NAMALWA (cell line): ENCODE results near the gene SPA17.
A peak's percentile ranks its signal among the peaks of the same experiment; 100 is the strongest.

Experiments used
- DNase-seq: peaks from one replicate; pipeline ENCODE4 v3.0.0-alpha.2; 2015; ENCODE audit warnings: low spot score

SPA17 gene

DNA sequence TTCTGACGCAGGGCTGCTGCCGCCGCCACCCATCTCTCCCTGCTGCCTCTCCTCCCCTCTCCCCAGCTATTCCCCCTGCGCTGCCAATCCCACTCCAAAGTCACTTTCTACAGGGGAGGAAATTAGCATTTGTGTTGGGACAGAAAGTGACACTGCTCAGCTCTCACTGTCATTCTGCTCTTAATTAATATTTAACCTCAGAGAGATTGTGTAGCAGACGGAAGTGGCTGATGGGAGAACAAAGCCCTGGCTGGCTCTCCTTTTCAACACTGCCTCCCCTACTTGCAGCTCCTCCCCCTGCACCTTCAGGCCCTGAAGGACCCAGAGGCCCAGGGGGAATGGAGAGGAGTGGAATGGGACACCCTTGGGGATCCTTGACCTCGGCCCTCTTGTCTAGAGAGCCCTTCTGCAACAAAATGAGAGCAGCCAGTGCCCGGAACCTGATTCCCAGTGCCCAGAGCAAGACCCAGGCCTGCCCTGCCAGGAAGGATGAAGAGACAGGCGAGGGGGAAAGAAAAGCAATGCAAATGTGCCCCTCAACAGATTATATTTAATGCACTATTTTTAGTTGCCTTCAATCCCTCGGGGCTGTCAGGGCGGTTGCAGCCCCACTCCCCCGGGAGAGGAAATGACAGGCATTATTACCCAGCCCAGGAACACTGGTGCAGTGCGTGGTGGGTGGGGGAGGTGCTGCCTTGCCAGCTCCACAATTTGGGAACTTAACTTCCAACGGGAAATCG is 51.4 kb downstream of the SPA17 start:
- DNase-seq, result peak; percentile 28

DNA sequence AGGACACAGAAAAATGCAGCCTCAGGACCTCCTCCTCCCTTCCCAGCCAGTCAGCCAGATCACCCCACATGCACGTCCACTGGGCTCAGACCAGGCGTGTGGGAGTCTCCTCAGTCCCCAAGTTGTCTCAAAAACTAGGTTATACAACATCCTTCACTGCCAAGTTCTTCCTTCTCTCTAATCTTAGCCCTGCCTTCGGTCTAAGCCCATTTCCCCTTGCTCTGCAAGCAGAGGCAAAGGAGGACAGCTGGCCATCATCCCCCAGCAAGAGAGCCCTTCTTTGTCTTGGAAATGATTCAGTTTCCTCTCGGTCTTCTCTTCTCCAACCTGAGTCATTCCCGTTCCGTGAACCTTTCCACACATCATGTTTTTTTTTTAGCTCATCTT is 52.0 kb downstream of the SPA17 start:
- no peak for DNase-seq

DNA sequence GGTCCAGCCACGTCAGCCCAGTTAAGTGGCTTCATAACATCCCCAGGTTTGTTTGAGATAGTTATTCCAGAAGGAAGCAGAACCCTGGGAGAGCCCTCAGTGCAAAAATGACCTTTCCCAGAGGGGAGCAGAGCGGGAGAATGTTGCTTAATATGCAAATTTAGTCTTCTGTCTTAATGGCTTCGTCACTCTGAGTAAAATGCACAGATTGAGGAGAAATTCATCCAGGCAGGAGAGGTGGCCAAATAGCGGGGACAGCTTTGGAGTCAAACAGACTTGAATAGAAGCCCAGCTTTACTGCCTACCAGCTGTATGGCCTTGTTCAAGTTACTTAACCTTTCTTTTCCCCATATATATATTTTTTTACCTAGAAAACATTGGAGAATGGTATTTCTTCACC is 53.8 kb downstream of the SPA17 start:
- no peak for DNase-seq

DNA sequence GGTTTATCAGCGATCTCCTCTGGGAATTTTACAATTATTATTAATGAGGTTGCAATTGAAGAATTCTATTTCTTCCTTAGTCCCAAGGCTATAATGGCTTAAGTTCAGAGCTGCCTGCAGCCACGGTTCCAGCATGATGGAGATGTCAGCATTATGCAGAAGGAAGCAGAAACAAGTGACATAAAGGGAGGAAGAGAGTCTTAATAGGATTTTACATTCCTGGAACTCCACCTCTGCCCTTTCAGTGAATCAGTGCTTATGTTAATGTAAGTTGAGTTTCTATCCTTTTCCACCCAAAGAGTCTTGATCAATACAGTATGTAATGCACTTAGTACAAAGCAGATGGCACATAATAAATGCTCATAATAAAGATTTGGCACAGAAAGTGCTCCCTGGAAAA is 54.4 kb downstream of the SPA17 start:
- no peak for DNase-seq

DNA sequence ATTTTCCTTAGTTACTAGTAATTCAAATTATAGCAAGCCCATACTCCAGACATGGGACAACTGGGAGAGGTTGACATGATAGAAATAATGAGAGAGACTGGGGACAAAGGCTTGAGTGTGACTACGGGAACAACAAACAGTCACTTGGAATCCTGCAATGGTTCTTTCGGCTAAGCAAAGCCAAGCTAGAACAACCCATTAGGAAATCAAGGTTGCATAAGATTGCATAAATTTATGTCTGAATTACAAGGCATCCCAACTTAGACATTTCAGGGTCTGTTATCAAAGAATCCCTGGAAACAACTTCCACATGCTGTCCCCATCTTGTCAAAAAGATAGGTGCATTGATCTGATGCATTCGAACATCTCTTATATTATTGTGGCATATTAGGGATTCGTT is 55.9 kb downstream of the SPA17 start:
- no peak for DNase-seq

DNA sequence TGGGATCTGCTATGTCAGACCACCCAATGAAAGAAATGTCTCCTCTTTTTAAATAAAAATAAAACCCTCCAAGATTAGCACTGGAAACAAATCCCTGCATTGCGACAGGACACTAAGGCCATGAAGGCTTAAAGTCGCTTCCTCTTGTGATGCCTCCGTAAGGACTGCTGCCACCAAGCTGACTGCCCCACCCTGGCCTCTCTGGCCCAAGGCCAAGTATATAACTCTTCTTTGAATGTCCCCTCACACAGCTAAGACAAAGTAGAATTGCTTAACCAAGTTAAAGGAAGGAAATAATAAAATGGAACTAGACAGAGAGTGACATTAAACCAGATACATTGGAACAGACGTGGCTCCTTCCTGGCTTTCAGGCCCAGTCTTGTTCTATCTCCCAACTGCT is 58.5 kb downstream of the SPA17 start:
- DNase-seq, result no peak

DNA sequence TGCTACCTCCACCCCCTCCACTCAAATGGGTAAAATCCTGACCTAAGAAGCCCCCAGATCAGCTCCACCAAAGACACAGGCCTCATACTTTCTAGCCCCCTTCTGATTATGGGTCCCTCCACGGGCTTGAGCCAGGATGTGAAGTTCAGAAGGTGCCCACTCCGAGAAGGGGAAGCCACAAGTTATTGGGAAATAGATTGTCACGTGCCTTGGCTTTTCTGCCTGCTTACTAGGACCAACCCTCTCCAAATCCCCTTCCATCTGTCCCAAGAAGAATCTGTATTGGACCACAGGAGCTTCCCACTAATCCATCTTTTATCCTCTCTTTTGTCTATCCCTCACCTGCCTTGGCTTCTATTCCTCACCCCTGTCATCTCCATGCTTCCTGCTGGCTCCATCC is 63.0 kb downstream of the SPA17 start:
- DNase-seq, result no peak

DNA sequence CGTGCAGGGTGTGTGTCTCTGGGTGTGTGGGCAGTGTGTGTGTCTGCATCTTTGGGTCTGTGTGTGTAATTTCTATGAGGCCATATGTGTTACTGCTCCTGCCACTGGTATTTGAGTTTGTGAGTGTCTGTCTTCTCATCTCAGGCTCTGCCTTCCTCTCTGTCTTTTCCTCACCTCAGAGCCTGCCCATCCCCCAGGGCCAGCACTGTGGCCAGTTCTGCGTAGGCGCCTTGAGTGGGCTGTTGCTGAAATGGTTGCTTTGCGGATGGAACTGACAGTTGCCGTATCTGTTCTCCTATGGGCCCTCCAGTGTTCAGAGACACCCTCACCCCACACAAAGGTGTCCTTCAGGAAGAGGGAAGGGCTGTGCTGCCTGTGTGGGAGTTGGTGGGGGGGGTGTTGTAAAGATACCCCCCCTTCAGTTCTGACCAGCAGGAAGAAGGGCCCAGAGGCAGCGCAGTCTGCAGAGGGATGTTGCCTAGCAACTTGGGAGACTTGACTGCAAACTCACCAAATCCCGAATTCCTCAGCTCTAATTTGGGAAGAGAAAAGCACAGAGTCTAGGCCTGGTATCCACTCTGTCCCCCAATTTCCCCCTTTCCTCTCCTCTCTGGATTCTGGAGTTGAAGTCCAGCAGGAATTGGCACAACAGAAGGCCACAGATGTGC is 64.1 kb downstream of the SPA17 start:
- DNase-seq, result no peak

DNA sequence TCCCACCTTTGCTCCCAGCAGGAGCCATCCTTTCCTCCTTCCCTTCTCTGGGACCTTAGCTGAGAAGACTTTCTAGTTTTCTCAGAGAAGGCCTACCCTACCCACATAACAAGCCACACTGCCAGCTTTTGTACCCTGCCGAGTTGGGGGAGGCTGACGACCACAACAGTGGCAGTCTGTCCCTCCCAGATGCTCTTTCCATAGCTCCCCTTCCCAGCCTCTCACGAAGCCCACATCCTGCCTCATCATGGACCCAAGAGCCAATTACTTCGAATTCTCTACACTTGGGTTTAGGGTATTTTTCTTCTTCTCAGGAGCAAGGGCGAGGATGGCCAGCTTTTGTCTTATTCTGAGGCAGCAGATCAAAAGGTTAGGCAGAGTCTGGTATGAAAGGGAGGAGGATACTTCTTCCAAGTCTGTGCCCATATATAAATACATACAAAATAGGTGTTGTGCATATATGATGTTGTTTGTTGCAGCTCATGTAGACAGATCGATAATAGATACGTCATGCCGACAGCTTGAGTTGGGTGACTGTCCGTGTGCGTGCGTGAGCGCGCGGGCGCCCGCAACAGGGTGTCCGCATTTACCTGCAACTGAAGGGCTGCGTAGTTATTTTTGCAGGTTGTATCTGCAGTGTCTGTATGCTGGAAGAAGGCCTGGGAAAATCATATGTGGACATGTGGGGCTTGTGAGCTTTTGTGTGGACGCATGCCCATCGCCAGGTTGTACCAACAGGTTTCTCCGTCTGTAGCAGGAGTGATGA is 65.2 kb downstream of the SPA17 start:
- no peak for DNase-seq

DNA sequence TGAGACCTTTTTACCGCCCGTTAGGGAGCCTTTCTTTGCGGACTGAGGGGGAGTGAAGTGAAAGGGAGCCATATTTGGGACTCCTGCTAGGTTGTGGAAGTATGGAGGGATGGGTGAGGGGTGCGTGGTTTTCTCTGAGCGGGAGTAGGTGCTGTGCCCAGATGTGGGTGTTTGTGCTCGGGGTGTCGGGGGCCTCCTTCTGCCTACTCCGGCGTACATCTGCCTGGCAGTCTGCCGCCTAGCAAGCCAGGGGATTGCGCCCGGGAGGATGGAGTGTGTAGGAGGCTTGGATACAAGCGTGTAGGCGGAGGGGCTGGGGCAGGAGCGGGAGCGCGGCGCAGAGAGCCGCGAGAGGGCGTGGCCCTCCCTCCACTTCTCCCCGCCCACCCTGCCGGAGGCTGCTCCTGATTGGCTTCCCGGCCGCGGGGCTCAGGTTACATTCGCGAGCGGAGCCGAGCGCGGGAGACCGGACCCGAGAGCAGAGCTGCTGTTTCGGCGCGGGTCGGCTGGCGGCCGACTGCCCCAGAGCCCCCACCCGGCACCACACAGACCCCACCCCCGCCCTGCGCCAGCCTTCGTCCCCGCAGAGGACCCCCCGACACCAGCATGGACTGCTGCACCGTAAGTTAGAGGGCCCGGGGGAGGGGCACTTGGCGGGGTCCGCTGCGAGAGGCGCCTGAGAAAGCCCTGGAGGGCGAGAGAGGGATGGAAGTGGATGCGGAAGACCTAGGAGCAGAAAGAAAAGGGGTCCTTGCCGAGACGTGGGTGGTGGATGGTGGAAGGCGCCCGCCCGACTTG is 66.0 kb downstream of the SPA17 start, which contains the start of gene NRGN:
TSS of gene NRGN (plus strand) at position 464 of the 798 bp plus-strand sequence. CDS start at position 607, 143 bp downstream.
- DNase-seq, result peak; percentile 91

DNA sequence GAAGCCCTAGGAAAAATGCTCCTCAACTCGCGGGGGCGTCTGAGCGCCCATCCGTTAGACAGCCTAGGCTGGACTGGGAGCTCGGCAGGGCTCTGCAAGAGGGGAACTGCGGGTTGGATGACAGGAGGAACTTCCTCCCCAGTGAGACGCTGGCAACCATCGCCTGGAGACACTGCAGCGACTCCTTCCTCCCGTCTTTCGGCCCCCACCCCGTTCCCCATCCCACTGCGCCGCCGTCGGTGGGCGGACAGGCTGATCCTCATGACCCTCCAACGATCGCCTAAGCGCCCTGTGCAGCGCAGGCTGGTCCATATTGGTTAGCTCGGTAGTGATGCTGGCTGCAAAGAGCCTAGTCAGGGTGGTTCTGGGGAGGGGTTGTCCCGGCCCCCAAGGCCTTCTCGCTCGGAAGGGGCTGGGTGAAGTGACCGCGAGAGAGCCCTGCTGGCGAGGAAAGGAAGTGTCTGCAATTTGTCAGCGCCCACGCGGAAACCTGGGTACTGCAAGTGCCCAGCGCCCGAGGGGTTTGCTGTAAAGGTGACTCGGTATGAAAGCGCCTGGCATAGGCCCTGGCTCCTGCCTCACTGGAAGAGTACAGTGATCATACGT is 66.7 kb downstream of the SPA17 start:
- peak; percentile 40 for DNase-seq

DNA sequence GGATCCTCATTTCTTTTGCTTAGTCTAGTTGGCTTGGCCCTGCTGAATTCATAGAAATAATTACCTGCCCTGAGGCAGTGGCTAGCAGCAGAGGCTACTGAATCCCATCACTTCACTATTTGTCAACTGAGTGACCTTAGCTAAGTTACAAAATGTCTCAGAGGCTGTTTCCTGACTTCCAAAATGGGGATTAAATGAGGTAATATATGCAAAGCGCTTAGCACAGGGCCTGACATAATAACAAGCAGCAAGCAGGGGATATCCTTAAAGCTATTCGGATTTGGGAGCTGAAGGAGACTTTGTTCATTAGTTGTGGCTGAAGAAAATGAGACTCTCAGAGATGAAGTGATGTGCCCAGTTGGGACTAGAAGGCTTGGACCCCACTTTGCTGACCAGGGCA is 68.9 kb downstream of the SPA17 start:
- no peak for DNase-seq

DNA sequence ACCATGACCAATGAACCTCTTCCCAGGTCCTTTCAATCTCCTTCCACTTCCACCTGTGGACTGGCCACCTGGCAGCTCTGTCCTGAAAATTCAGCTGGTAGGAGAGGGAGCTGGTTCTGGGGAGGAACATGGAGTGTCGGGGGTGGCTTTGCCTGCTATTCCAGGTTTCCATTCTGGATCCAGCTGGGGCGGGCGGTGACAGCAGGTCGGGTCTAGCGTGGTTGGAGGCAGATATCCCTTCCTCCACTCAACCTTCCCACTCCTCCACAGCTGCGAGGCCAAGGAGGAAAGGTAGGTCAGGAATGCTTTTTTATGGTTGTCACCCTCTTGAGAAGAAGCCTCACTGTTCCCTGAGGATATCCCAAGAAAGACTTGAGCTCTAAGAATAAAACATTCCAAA is 69.3 kb downstream of the SPA17 start:
- no peak for DNase-seq

DNA sequence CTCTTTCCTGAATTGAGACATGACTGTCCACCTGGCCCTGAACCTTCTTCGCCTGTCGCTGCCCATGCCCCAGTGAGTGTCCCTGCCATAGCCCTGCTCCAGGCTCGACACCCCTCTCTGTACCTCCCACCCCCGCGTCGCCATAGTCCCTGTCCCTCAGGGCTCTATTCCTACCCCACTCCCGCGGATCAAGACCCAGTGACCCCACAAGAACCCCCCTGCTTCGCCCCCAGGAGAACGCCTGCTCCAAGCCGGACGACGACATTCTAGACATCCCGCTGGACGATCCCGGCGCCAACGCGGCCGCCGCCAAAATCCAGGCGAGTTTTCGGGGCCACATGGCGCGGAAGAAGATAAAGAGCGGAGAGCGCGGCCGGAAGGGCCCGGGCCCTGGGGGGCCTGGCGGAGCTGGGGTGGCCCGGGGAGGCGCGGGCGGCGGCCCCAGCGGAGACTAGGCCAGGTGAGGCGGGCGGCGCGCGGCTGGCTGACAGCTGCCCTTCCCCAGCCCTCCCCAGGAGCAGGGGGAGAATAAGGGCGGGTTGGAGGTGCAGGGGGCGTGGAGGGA is 71.6 kb downstream of the SPA17 start:
- DNase-seq, result no peak

DNA sequence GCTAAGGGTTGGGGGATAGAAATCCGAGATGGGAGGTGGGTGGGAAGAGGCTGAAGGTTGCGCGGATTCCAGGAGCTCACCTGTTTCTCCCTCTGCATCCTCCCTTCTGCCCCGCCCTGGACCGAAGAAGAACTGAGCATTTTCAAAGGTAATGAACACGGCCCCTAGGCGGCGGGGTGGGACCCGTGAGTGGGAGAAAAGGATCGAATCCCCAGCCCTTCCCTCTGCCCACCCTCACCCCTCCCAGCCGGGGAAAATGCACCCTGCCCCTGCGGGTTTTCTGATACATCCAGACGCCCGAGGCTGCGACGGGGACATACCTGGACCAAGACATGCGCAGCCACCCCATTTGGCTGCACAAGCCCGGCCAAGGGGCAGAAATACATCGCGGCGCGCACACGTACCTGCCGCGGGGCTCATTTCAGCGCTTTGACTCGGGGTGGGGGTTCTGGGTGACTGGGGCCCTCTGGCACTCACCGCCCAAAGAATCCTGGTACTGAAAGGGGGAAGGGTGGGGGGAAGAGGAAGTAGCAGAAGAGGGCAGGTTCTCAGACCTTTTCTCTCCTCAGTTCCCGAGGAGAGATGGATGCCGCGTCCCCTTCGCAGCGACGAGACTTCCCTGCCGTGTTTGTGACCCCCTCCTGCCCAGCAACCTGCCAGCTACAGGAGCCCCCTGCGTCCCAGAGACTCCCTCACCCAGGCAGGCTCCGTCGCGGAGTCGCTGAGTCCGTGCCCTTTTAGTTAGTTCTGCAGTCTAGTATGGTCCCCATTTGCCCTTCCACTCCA is 72.3 kb downstream of the SPA17 start:
- DNase-seq, result peak; percentile 46

DNA sequence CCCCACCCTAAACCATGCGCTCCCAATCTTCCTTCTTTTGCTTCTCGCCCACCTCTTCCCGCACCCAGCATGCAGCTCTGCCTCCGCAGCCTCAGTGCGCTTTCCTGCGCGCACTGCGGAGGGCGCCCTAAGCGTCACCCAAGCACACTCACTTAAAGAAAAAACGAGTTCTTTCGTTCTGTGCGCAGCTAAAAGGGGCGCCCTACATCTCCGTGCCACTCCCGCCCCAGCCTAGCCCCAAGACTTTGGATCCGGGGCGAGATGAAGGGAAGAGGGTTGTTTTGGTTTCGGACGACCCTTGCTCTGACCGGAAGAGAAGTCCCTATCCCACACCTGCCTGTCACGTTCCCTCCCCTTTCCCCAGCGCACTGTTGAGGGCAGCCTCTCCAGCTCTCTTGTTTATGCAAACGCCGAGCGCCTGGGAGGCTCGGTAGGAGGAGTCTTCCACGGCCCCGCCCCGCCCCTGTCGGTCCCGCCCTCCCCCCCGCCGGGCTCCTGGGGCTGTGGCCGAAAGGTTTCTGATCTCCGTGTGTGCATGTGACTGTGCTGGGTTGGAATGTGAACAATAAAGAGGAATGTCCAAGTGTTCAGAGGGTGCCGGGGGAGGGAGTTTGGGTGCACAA is 73.0 kb downstream of the SPA17 start:
- peak; percentile 88 for DNase-seq
